SK-N-SH (cell line): ENCODE measurements around the gene SLC38A6. TPM values are rescaled to one million over a fixed set of nuclear protein-coding genes. Genes with fewer than 3 reads are reported as not detected.
A peak's percentile ranks its signal among the peaks of the same experiment; 100 is the strongest.

Experiments
- CTCF ChIA-PET: fragments of 300-600, 350-600 bp; formaldehyde crosslinking; extraction: SDS; loops from one replicate; lab custom pipeline; 2021; lab: Yijun Ruan, JAX
- POLR2A ChIA-PET: fragments of 350-600 bp; sonication (Branson Sonifier 250); formaldehyde crosslinking; extraction: SDS; loops from one replicate; lab custom pipeline; 2020; ENCODE audit warnings: antibody characterized with exemption, inconsistent platforms; lab: Yijun Ruan, JAX
- DNase-seq: peaks from one replicate; pipeline ENCODE4 v3.0.0; 2012
- H2AFZ ChIP-seq: fragments of 200-600 bp; sonication (generic); 2 replicates; pipeline ENCODE4 v1.8.1; 2016; ENCODE audit warnings: antibody characterized with exemption, mild to moderate bottlenecking, low read depth
- H3F3A ChIP-seq: fragments of 200-600 bp; sonication (generic); replicated peaks from 2 replicates; pipeline ENCODE3; 2016; ENCODE audit warnings: antibody characterized with exemption, mild to moderate bottlenecking; ENCODE audit not compliant: insufficient read depth
- H3K27ac ChIP-seq, 2 experiments: fragments of 200-500 bp in 1 of 2; fragments of 200-600 bp in 1 of 2; sonication (Bioruptor generic) in 1 of 2; sonication (generic), shearing (Covaris generic) in 1 of 2; 2 replicates each; pipeline versions ENCODE4 v1.5.1 to v1.6.1; 2014 to 2016; ENCODE audit warnings: low read depth in 2 of 2, inconsistent platforms in 1 of 2, low read length in 1 of 2, mild to moderate bottlenecking in 1 of 2, mixed read lengths in 1 of 2
- H3K27me3 ChIP-seq: fragments of 200-600 bp; sonication (generic), shearing (Covaris generic); 2 replicates; pipeline ENCODE4 v1.6.1; 2016; ENCODE audit warnings: mixed run types; ENCODE audit not compliant: insufficient read depth
- H3K36me3 ChIP-seq, 2 experiments: fragments of 200-500 bp in 1 of 2; fragments of 200-600 bp in 1 of 2; sonication (Bioruptor generic) in 1 of 2; sonication (generic) in 1 of 2; replicated peaks in 1 of 2; 2 replicates each; pipeline versions ENCODE3 to v1.5.1; 2014 to 2016; ENCODE audit warnings: low read length in 1 of 2, mild to moderate bottlenecking in 1 of 2; ENCODE audit not compliant: insufficient read depth in 2 of 2, control insufficient read depth in 1 of 2
- H3K4me1 ChIP-seq, 2 experiments: fragments of 200-500 bp in 1 of 2; fragments of 200-600 bp in 1 of 2; sonication (Bioruptor generic) in 1 of 2; sonication (generic), shearing (Covaris generic) in 1 of 2; 2 replicates each; pipeline versions ENCODE4 v1.5.1 to v1.6.1; 2014 to 2016; ENCODE audit warnings: low read depth in 1 of 2, low read length in 1 of 2, mixed run types in 1 of 2; ENCODE audit not compliant: insufficient read depth in 2 of 2, control insufficient read depth in 1 of 2
- H3K4me2 ChIP-seq: fragments of 200-600 bp; sonication (generic), shearing (Covaris generic); 2 replicates; pipeline ENCODE4 v1.6.1; 2017; ENCODE audit warnings: mixed run types
- H3K4me3 ChIP-seq, 2 experiments: fragments of 200-500 bp in 1 of 2; fragments of 200-600 bp in 1 of 2; sonication (Bioruptor generic) in 1 of 2; sonication (generic), shearing (Covaris generic) in 1 of 2; 2 replicates each; pipeline versions ENCODE4 v1.5.1 to v1.8.1; 2014 to 2016; ENCODE audit warnings: low read depth in 2 of 2, inconsistent platforms in 1 of 2, low read length in 1 of 2, mild to moderate bottlenecking in 1 of 2, mixed read lengths in 1 of 2, moderate library complexity in 1 of 2
- H3K79me2 ChIP-seq: fragments of 200-600 bp; sonication (generic); 2 replicates; pipeline ENCODE4 v1.8.1; 2017; ENCODE audit warnings: mild to moderate bottlenecking; ENCODE audit not compliant: insufficient read depth
- H3K9ac ChIP-seq: fragments of 200-600 bp; sonication (generic); 2 replicates; pipeline ENCODE4 v1.6.1; 2017; ENCODE audit warnings: mixed run types
- H3K9me2 ChIP-seq: fragments of 200-600 bp; sonication (generic); 2 replicates; pipeline ENCODE4 v1.6.1; 2017; ENCODE audit warnings: mixed run types
- H3K9me3 ChIP-seq: fragments of 200-600 bp; sonication (generic); 2 replicates; pipeline ENCODE4 v1.6.1; 2017; ENCODE audit warnings: mixed run types, mild to moderate bottlenecking, moderate library complexity
- H4K20me1 ChIP-seq: fragments of 200-600 bp; sonication (generic); 2 replicates; pipeline ENCODE4 v1.6.1; 2017; ENCODE audit warnings: mild to moderate bottlenecking, mixed run types; ENCODE audit not compliant: insufficient read depth
- JUND ChIP-seq: IDR thresholded peaks from 2 replicates; pipeline ENCODE4 v1.4.0; 2012
- MAX ChIP-seq: IDR thresholded peaks from 2 replicates; pipeline ENCODE4 v1.4.0; 2012; ENCODE audit warnings: low read depth
- MEF2A ChIP-seq: IDR thresholded peaks from 2 replicates; pipeline ENCODE4 v1.4.0; 2012; ENCODE audit warnings: low read depth, borderline replicate concordance
- MXI1 ChIP-seq: IDR thresholded peaks from 2 replicates; pipeline ENCODE4 v1.6.1; 2012; ENCODE audit warnings: mild to moderate bottlenecking, low read depth, low read length, improper control_type of control experiment
- NFIC ChIP-seq: IDR thresholded peaks from 2 replicates; pipeline ENCODE4 v1.4.0; 2012; ENCODE audit warnings: borderline replicate concordance
- NRF1 ChIP-seq: IDR thresholded peaks from 2 replicates; pipeline ENCODE4 v1.6.1; 2012; ENCODE audit warnings: low read depth, mild to moderate bottlenecking, low read length
- POLR2AphosphoS5 ChIP-seq: IDR thresholded peaks from 2 replicates; pipeline ENCODE4 v1.6.1; 2012; ENCODE audit warnings: low read depth, low read length
- RXRA ChIP-seq: IDR thresholded peaks from 2 replicates; pipeline ENCODE4 v1.4.0; 2012; ENCODE audit warnings: low read depth, mild to moderate bottlenecking, borderline replicate concordance
- SIN3A ChIP-seq: IDR thresholded peaks from 2 replicates; pipeline ENCODE4 v1.6.1; 2012; ENCODE audit warnings: low read depth, mild to moderate bottlenecking, low read length, moderate library complexity, borderline replicate concordance
- TCF12 ChIP-seq: IDR thresholded peaks from 2 replicates; pipeline ENCODE4 v1.4.0; 2012
- TEAD4 ChIP-seq: IDR thresholded peaks from 2 replicates; pipeline ENCODE4 v1.4.0; 2012; ENCODE audit warnings: mild to moderate bottlenecking, borderline replicate concordance; ENCODE audit not compliant: insufficient read depth
- WGBS: methylation state at CpG from one replicate; pipeline ENCODE4 v1.1.6; 2017; ENCODE audit warnings: low lambda C conversion rate; 5-methylcytosine and 5-hydroxymethylcytosine counted together
- polyA plus RNA-seq, 3 experiments: library from polyadenylated mRNA; depleted of rRNA; stranded (reverse); fragments of >200 nt; gene quantifications; 2 replicates each; pipeline ENCODE4 v1.2.3, GENCODE V29; 2012

SLC38A6 gene
- polyA plus RNA-seq, 1 of the 3 experiments (the other 2 are of a cell fraction), result 10.4 TPM

- H4K20me1 ChIP-seq, result no peaks in the 10 kb centered on the region
- no peak for TF ChIP-seq MAX
- TF ChIP-seq JUND, result no peak
- no peak for TF ChIP-seq POLR2AphosphoS5
- 0 out of 2 replicates have a peak, but pooled peaks have one; percentile 6 for TF ChIP-seq TCF12
- TF ChIP-seq NFIC, result no peak
- TF ChIP-seq MXI1, result no peak
- TF ChIP-seq TEAD4, result no peak
- CTCF ChIA-PET, result interaction anchor here (1.0 to 3.2 kb wide), 4 partner anchors 11 to 412 kb away, joined by 3 to 14 read pairs (median 8); no protein-coding TSS in a partner anchor
These were observed 56.2 kb downstream of the SLC38A6 start for GRCh38 chr14:61037215-61037614.

GRCh38 chr14:61041704-61042103, 60.7 kb downstream of the SLC38A6 start:
- no peak overlapping the region for H3K9ac ChIP-seq
- H3K27me3 ChIP-seq, result no peaks in the 10 kb centered on the region
- POLR2A ChIA-PET, result no interaction called here
- no peak for DNase-seq
- CTCF ChIA-PET, result interaction anchor here (0.9 to 1.2 kb wide), 2 partner anchors 10 to 212 kb away, joined by 3 read pairs; no protein-coding TSS in a partner anchor
- peaks cover 3 to 5% of the 10 kb centered on the region in 2 experiments for H3K36me3 ChIP-seq
- peaks cover 0 to 6% of the 10 kb centered on the region in 2 experiments; a peak in 2 of 4 replicates for H3K4me1 ChIP-seq
- no peaks in the 10 kb centered on the region for H4K20me1 ChIP-seq
- H2AFZ ChIP-seq, result no peak overlapping the region
- H3K9me3 ChIP-seq, result no peaks in the 10 kb centered on the region
- no peaks in the 10 kb centered on the region for H3K79me2 ChIP-seq
- TF ChIP-seq SIN3A, result no peak
- no peak for TF ChIP-seq RXRA
- no peak for TF ChIP-seq TCF12
- TF ChIP-seq POLR2AphosphoS5, result no peak
- H3K4me2 ChIP-seq, result no peak overlapping the region
- H3K9me2 ChIP-seq, result no peaks in the 10 kb centered on the region
- H3K27ac ChIP-seq, result no peak overlapping the region
- 79% methylated on average over 3 of the region's 3 CpGs for WGBS
- H3F3A ChIP-seq, result no peaks in the 10 kb centered on the region
- H3K4me3 ChIP-seq, result no peak overlapping the region

More at GRCh38 chr14:61037215-61037614, 56.2 kb downstream of the SLC38A6 start:
- H3K4me1 ChIP-seq, result peaks cover 17 to 29% of the 10 kb centered on the region in 2 experiments; a peak in 3 of 4 replicates
- no peak overlapping the region for H3K4me3 ChIP-seq
- no peaks in the 10 kb centered on the region for H3K27me3 ChIP-seq
- H3K9me2 ChIP-seq, result no peaks in the 10 kb centered on the region
- WGBS, result 92% methylated on average over 3 of the region's 3 CpGs
- no peak for DNase-seq
- no peak overlapping the region for H2AFZ ChIP-seq
- H3K9ac ChIP-seq, result no peak overlapping the region
- H3K4me2 ChIP-seq, result no peak overlapping the region
- no peaks in the 10 kb centered on the region; the same call in 1 of the 2 replicates for H3K79me2 ChIP-seq
- peaks cover 6% of the 10 kb centered on the region for H3F3A ChIP-seq
- H3K27ac ChIP-seq, result no peak overlapping the region; a peak in 1 of 4 replicates
- peaks cover 0 to 5% of the 10 kb centered on the region in 2 experiments for H3K36me3 ChIP-seq
- 0 out of 2 replicates have a peak, but pooled peaks cover 6% of the 10 kb centered on the region for H3K9me3 ChIP-seq
- POLR2A ChIA-PET, result no interaction called here

GRCh38 chr14:61042220-61042619, 61.2 kb downstream of the SLC38A6 start:
- TF ChIP-seq TCF12 (no peak), NRF1 (no peak), MEF2A (no peak), JUND (no peak)
- H3K4me2 ChIP-seq, result no peak overlapping the region
- CTCF ChIA-PET, result no interaction called here

More at GRCh38 chr14:61042220-61042619, 61.2 kb downstream of the SLC38A6 start:
- DNase-seq, result no peak
- POLR2A ChIA-PET, result no interaction called here
- Histone ChIP-seq H3K4me3 (no peak overlapping the region), H4K20me1 (no peaks in the 10 kb centered on the region), H2AFZ (no peak overlapping the region), H3K9me3 (no peaks in the 10 kb centered on the region), H3K27ac (no peak overlapping the region), H3K79me2 (no peaks in the 10 kb centered on the region), H3K27me3 (no peaks in the 10 kb centered on the region), H3F3A (no peaks in the 10 kb centered on the region), H3K9me2 (no peaks in the 10 kb centered on the region), H3K4me1 (peaks cover 0 to 6% of the 10 kb centered on the region in 2 experiments; a peak in 2 of 4 replicates), H3K36me3 (peaks cover 4 to 5% of the 10 kb centered on the region in 2 experiments), H3K9ac (no peak overlapping the region)
